Thyroid gland (tissue), 4 donors: ENCODE measurements around the gene ELMO1. TPM values are rescaled to one million over a fixed set of nuclear protein-coding genes. Genes with fewer than 3 reads are reported as not detected.

Experiments
- DNase-seq, 2 donors: peaks; one replicate each; pipeline ENCODE4 v3.0.0-alpha.2; 2019
- H3K27ac ChIP-seq, 3 donors: fragments of 200-600 bp; sonication (generic); 1 replicate in 2 of 3; 2 replicates in 1 of 3; pipeline ENCODE4 v1.5.1; 2016 to 2019; ENCODE audit warnings: mild to moderate bottlenecking in 1 of 3, moderate library complexity in 1 of 3
- H3K27me3 ChIP-seq: fragments of 200-600 bp; sonication (generic); one replicate; pipeline ENCODE4 v1.5.1; 2019
- H3K36me3 ChIP-seq, 2 donors: fragments of 200-600 bp; sonication (generic); one replicate each; pipeline ENCODE4 v1.5.1; 2016 to 2019
- H3K4me1 ChIP-seq, 2 donors: fragments of 200-600 bp; sonication (generic); one replicate each; pipeline ENCODE4 v1.5.1; 2017 to 2019
- H3K4me3 ChIP-seq, 3 donors: fragments of 200-600 bp; sonication (generic); replicated peaks in 1 of 3; 1 replicate in 2 of 3; 2 replicates in 1 of 3; pipeline ENCODE4 v1.5.1; 2016; ENCODE audit warnings: mild to moderate bottlenecking in 1 of 3
- H3K9me3 ChIP-seq: fragments of 200-600 bp; sonication (generic); one replicate; pipeline ENCODE4 v1.5.1; 2017
- CTCF ChIP-seq, 6 experiments: fragments of 200-600 bp in 3 of 6; fragments of 450-650 bp in 3 of 6; sonication (generic) in 3 of 6; IDR thresholded peaks; one replicate each; pipeline ENCODE4 v1.5.1; 2016 to 2019; ENCODE audit warnings: antibody characterized with exemption in 6 of 6, mild to moderate bottlenecking in 2 of 6, inconsistent platforms in 1 of 6, moderate library complexity in 1 of 6
- POLR2A ChIP-seq, 2 donors: fragments of 450-650 bp; IDR thresholded peaks; one replicate each; pipeline ENCODE4 v1.6.1; 2017; ENCODE audit warnings: antibody characterized with exemption in 2 of 2, mild to moderate bottlenecking in 2 of 2, moderate library complexity in 1 of 2
- WGBS, 2 donors: methylation state at CpG; one replicate each; pipeline ENCODE4 v1.1.5; 2017; 5-methylcytosine and 5-hydroxymethylcytosine counted together
- intact Hi-C: fragments of 100-400 bp; cut with DNase I; formaldehyde crosslinking; loops from one replicate; pipeline ENCODE4 v1.15.1; 2023
- total RNA-seq, 4 donors: library from RNA; depleted of rRNA; stranded (reverse); fragments of >200 nt; gene quantifications; one replicate each; pipeline ENCODE4 v1.2.3, GENCODE V29; 2016

Gene ELMO1
- total RNA-seq, 4 donors from 2014 or later = 168 to 423 (median 312) TPM

DNA sequence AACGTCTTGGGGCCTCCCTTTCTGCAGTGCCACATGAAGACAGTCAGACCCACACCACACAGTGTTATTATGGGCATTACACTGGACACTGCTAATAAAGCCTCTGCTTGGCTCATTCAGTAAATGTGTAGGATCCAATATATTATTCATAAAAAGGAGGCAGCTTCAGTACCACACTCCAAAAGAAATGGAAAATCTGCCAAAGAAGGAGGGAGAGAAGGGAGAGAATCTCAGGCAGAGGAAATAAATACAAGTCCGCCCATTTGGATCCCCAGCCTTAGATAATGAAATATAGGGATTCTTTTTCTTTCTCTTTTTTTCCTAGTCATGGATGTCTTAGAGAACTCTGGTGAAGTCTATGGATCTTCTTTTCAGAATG, 162.2 kb downstream of the ELMO1 start:
- H3K27me3 ChIP-seq = no peaks in the 10 kb centered on the region
- H3K9me3 ChIP-seq = no peaks in the 10 kb centered on the region
- H3K27ac ChIP-seq = peak overlapping the region in 2 of 3 donors; percentile 32 to 57
- H3K4me3 ChIP-seq = no peak overlapping the region
- no peaks in the 10 kb centered on the region for H3K36me3 ChIP-seq
- TF ChIP-seq CTCF (IDR thresholded peaks at IDR 0.05) (no peak), POLR2A (IDR thresholded peaks at IDR 0.05) (no peak)
- peaks cover 49 to 54% of the 10 kb centered on the region in 2 donors for H3K4me1 ChIP-seq
- 69 to 83% methylated on average over 2 of the region's 2 CpGs for WGBS, 2 donors
- no peak for DNase-seq
- intact Hi-C loops = no loop called here

- Histone ChIP-seq H3K4me1 (peaks cover 49 to 57% of the 10 kb centered on the region in 2 donors), H3K27me3 (no peaks in the 10 kb centered on the region), H3K36me3 (no peaks in the 10 kb centered on the region), H3K9me3 (no peaks in the 10 kb centered on the region), H3K4me3 (no peak overlapping the region), H3K27ac (peak overlapping the region in 2 of 3 donors; percentile 32 to 57)
- peak in 1 of 2 donors; percentile 23 for DNase-seq
- 32 to 48% methylated on average over 5 of the region's 5 CpGs for WGBS, 2 donors
- no peak for TF ChIP-seq CTCF (IDR thresholded peaks at IDR 0.05)
- no peak for TF ChIP-seq POLR2A (IDR thresholded peaks at IDR 0.05)
- intact Hi-C loops = no loop called here
Measured at GRCh38 chr7:37285706-37286453, 162.8 kb downstream of the ELMO1 start.

GRCh38 chr7:37284805-37285231, 163.8 kb downstream of the ELMO1 start:
- 67 to 71% methylated on average over 6 of the region's 6 CpGs for WGBS, 2 donors
- Histone ChIP-seq H3K4me1 (peaks cover 49 to 57% of the 10 kb centered on the region in 2 donors), H3K9me3 (no peaks in the 10 kb centered on the region), H3K36me3 (no peaks in the 10 kb centered on the region), H3K27ac (peak overlapping the region in 1 of 3 donors; percentile 51), H3K4me3 (no peak overlapping the region), H3K27me3 (no peaks in the 10 kb centered on the region)
- intact Hi-C loops = no loop called here
- peak; percentile 47 to 80 (median 59) for TF ChIP-seq CTCF (IDR thresholded peaks at IDR 0.05)
- no peak for TF ChIP-seq POLR2A (IDR thresholded peaks at IDR 0.05)
- DNase-seq = peak; percentile 35 to 69

GRCh38 chr7:37284285-37284684, 164.4 kb downstream of the ELMO1 start:
- DNase-seq = no peak
- no peaks in the 10 kb centered on the region for H3K36me3 ChIP-seq
- TF ChIP-seq CTCF (IDR thresholded peaks at IDR 0.05) = no peak
- TF ChIP-seq POLR2A (IDR thresholded peaks at IDR 0.05) = no peak
- no peak overlapping the region for H3K4me3 ChIP-seq
- no peaks in the 10 kb centered on the region for H3K27me3 ChIP-seq
- 83% methylated on average over 4 of the region's 4 CpGs for WGBS, 2 donors
- peak overlapping the region in 2 of 3 donors; percentile 35 to 51 for H3K27ac ChIP-seq
- peaks cover 49 to 57% of the 10 kb centered on the region in 2 donors for H3K4me1 ChIP-seq
- no peaks in the 10 kb centered on the region for H3K9me3 ChIP-seq
- intact Hi-C loops = no loop called here

DNA sequence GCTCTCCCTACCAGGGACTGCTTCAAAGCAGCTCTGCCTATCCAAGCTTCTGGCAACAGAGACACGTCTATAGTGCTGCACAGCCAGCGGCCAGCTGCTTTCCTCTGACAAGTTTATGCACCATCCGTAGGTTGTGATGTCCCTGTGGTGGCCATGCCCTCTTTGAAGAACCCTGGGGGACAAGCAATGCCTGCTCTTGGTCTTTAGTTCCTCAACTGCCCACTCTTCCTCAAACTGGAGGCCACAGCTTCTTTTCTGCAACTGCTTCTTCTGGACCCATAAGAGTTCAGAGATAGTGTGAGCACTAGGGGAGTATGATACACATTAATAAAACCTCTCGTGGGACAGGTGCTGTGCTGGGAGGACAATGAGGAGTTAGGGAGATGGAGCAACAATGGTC, 164.9 kb downstream of the ELMO1 start:
- intact Hi-C loops = no loop called here

More for the DNA sequence above, 164.9 kb downstream of the ELMO1 start:
- Histone ChIP-seq H3K36me3 (no peaks in the 10 kb centered on the region), H3K4me1 (peaks cover 49 to 57% of the 10 kb centered on the region in 2 donors), H3K9me3 (no peaks in the 10 kb centered on the region), H3K27ac (peak overlapping the region in 1 of 3 donors; percentile 51), H3K4me3 (no peak overlapping the region), H3K27me3 (no peaks in the 10 kb centered on the region)
- TF ChIP-seq POLR2A (IDR thresholded peaks at IDR 0.05) = no peak
- no peak for TF ChIP-seq CTCF (IDR thresholded peaks at IDR 0.05)
- DNase-seq = no peak
- WGBS, 2 donors = 92 to 97% methylated on average over 2 to 4 of the region's 4 CpGs
